Gastroesophageal sphincter (tissue), 3 donors: ENCODE results near the gene OGA.
"Not testable (repeated sequence)": the region's sequence is repeated elsewhere in the genome, so short reads cannot be mapped to it uniquely, and the experiment has no call there.

ENCODE experiments used
- EP300 ChIP-seq: sonication (generic); formaldehyde crosslinking; IDR thresholded peaks from one replicate; pipeline ENCODE4 v1.6.1; 2017; ENCODE audit warnings: antibody characterized with exemption, mild to moderate bottlenecking
- POLR2A ChIP-seq, 2 donors: fragments of 450-650 bp; IDR thresholded peaks; one replicate each; pipeline ENCODE4 v1.6.1; 2017; ENCODE audit warnings: antibody characterized with exemption in 2 of 2, mild to moderate bottlenecking in 2 of 2, moderate library complexity in 1 of 2
- POLR2AphosphoS5 ChIP-seq: sonication (generic); formaldehyde crosslinking; IDR thresholded peaks from one replicate; pipeline ENCODE4 v1.6.1; 2017; ENCODE audit warnings: antibody characterized with exemption
- TF ChIP-seq, protein P1 (sequence below), 4 experiments: fragments of 200-600 bp in 2 of 4; fragments of 450-650 bp in 2 of 4; sonication (generic) in 1 of 4; IDR thresholded peaks; one replicate each; pipeline ENCODE4 v1.5.1; 2017 to 2019; ENCODE audit warnings: antibody characterized with exemption in 4 of 4, mild to moderate bottlenecking in 2 of 4, moderate library complexity in 2 of 4

DNA sequence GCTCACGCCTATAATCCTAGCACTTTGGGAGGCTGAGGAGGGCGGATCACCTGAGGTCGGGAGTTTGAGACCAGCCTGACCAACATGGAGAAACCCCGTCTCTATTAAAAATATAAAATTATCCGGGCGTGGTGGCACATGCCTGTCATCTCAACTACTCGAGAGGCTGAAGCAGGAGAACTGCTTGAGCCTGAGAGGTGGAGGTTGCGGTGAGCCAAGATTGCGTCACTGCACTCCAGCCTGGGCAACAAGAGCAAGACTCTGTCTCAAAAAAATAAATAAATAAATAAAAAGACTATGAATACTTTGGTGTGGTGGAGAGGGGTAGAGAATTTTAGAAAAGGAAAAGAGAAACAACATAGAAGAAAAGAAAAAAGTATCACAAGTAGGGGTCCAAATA lies 29.0 kb downstream of the OGA start:
- TF ChIP-seq, protein P1, sequence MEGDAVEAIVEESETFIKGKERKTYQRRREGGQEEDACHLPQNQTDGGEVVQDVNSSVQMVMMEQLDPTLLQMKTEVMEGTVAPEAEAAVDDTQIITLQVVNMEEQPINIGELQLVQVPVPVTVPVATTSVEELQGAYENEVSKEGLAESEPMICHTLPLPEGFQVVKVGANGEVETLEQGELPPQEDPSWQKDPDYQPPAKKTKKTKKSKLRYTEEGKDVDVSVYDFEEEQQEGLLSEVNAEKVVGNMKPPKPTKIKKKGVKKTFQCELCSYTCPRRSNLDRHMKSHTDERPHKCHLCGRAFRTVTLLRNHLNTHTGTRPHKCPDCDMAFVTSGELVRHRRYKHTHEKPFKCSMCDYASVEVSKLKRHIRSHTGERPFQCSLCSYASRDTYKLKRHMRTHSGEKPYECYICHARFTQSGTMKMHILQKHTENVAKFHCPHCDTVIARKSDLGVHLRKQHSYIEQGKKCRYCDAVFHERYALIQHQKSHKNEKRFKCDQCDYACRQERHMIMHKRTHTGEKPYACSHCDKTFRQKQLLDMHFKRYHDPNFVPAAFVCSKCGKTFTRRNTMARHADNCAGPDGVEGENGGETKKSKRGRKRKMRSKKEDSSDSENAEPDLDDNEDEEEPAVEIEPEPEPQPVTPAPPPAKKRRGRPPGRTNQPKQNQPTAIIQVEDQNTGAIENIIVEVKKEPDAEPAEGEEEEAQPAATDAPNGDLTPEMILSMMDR (IDR thresholded peaks at IDR 0.05) = not testable (repeated sequence)
- not testable (repeated sequence) for TF ChIP-seq POLR2A (IDR thresholded peaks at IDR 0.05); EP300; POLR2AphosphoS5
